HG02623 (cell line): ENCODE results near the gene KLHL1.
"Not testable (repeated sequence)": the region's sequence is repeated elsewhere in the genome, so short reads cannot be mapped to it uniquely, and the experiment has no call there.

Source experiments
- ATAC-seq: cut with Tn5 transposase; IDR thresholded peaks from one replicate; pipeline ENCODE4 v1.9.1; 2021; ENCODE audit warnings: moderate library complexity; ENCODE audit not compliant: unreplicated experiment

KLHL1 gene, protein sequence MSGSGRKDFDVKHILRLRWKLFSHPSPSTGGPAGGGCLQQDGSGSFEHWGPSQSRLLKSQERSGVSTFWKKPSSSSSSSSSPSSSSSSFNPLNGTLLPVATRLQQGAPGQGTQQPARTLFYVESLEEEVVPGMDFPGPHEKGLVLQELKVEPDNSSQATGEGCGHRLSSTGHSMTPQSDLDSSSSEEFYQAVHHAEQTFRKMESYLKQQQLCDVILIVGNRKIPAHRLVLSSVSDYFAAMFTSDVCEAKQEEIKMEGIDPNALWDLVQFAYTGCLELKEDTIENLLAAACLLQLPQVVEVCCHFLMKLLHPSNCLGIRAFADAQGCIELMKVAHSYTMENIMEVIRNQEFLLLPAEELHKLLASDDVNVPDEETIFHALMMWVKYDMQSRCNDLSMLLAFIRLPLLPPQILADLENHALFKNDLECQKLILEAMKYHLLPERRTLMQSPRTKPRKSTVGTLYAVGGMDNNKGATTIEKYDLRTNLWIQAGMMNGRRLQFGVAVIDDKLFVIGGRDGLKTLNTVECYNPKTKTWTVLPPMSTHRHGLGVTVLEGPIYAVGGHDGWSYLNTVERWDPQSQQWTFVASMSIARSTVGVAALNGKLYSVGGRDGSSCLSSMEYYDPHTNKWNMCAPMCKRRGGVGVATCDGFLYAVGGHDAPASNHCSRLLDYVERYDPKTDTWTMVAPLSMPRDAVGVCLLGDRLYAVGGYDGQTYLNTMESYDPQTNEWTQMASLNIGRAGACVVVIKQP

DNA sequence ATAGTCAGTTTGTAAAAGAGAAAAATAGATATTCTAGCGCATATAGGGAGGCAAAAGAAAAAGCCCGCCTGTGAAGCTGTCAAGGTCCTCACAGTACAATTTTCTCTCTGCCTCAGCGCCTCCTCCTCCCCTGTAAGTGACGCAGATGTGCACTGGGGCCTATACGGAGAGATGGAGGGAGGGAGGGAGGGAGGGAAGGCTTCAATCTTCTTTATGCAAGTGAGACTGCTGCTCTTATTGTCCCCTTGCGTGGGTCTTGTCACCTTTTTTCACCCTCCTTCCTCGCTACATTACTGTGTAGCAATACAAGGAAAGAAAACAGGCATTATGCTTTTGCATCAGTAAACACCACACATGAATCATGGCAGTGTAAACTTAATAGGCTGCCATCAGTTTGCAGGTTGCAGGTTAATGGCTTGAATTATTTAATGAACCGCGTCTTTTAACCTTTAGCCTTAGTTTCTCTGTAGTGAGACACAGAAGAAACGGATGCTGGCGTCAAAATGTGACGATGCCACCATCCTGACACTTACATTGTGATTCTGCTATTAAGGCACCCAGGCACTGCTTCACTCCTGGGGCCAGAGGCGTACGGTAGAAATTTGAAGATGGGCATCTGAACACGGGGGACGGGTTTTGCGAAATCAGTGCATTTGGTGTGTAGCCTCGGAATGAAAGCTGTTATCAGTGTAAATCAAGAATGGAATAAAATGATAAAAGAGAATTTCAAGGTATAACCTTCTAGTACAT lies at the start of gene KLHL1:
Gene KLHL1 (minus strand): TSS at position 97 of the 750 bp plus-strand sequence. CDS start 753 bp downstream, outside the sequence.
- ATAC-seq: no peak

DNA sequence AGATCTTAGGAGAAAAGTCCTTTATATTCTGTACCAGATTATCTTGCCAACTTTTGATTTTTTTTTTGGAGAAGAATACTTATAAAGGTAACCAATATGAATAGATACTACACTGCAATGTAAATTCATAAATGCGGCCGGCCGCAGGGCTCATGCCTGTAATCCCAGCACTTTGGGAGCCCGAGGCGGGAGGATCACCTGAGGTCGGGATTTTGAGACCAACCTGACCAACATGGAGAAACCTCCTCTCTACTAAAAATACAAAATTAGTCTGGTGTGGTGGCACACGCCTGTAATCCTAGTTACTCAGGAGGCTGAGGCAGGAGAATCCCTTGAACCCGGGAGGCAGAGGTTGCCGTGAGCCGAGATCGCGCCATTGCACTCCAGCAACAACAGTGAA lies 34.4 kb upstream of the KLHL1 start:
- ATAC-seq: not testable (repeated sequence)

DNA sequence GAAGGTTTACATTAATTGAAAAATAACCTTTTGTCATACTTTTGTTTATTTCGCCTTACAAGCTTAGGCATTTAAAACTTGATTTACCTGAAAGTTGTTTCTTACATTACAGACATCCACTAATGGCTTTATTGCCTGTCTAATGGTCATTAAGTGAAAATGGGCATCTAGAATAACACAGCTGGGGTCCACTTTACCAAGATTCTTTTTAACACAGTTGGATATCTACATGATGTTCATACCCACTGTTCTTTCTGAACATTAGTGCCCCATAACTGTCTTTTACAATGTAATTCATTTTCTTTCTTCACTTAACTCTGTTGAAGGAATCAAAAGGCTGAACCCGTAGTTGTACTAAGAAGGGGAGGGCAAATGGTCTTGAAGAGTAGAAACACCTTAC lies 19.8 kb upstream of the KLHL1 start:
- no peak for ATAC-seq

DNA sequence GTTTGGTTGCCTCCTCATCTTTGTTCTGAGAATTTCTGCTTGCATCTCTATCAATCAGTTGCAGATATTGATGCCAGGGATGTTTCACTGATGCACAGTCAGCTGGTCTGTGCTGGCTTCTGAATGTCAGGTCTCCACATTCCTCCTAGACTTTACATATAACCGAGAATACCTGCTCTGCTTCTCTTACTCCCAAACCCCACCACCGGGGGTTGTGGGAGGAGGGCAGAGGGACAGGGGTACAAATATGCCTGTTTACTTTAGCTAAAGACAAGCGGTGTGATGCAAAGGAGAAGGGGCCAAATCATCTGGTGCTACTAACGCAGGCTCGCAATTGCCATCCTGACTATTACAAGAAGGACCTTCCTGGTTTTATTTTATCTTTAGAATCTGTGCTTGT lies 17.4 kb upstream of the KLHL1 start:
- ATAC-seq: no peak

DNA sequence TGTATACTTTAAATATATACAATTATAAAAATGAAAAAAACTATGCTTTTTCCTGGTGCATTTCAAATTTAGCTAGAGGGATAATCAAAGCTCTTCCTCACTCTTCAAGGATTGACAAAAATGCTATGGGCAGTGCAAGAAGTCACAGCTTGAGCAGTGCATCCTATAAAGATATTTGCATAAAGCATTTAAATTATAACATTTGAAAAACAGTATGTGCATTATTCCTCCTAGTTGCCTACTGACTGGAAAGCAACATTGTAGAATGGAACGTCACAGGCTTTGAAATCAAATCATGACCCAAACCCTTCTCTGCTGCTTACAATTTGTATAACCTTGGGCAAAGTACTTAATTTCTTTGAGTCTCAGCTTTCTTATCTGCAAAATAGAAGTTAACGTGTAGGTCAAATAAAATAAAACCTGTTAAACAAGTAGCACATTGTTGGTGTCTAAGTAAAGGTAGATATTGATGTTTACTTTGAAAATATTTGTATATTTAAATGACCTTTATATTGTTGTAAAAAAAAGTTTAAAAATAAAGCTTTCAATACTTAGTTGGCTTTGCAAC lies 9.2 kb upstream of the KLHL1 start:
- ATAC-seq: no peak

DNA sequence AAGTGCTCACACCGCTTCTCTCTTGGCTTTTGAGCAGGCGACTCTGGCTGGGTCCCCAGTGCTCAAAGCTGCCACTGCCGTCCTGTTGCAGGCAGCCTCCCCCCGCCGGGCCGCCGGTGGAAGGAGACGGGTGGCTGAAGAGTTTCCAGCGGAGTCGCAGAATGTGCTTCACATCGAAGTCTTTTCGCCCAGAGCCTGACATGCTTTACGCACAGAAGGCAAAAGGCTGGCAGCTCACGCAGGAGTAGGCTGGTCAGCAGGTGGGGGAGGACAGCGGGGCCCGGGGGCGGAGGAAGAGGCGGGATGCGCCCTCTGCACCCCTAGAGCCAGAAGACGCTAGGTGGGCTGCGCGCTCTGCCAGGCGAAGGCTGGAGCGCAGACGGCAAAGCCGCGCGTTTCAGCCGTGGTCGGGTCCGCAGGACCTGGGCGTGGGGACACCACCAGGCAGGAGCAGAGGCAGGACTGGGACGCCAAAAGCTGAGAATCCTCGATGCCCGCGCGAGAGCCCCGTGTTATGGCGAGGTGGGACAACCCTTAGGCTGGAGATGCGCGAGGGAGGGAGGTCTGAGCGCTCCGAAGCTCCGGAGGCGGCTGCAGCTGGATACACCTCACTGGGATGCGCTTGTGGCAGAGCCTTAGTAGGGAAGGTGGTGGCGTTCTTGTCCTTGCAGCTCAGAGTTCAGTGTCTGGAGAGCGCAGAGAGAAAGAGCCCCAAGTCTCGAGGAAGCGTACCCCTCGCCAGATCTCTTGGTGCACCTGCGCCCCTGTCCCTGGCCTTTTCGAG lies 562 bp downstream of the KLHL1 start, which contains the start of gene ATXN8OS:
Gene ATXN8OS (plus strand): TSS at position 329 of the 784 bp plus-strand sequence.
- no peak for ATAC-seq

DNA sequence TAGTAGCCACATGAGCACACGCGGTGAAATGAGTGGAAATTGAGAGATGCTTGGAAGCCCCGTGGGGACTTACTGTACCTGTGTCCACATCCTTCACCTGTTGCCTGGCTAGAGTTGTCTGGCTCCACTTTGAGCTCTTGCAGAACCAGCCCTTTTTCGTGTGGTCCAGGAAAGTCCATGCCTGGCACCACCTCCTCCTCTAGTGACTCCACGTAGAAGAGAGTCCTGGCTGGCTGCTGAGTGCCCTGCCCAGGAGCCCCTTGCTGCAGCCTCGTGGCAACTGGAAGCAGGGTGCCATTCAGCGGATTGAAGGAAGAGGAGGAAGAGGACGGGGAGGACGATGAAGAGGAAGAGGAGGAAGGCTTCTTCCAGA lies 1.1 kb downstream of the KLHL1 start:
- no peak for ATAC-seq

DNA sequence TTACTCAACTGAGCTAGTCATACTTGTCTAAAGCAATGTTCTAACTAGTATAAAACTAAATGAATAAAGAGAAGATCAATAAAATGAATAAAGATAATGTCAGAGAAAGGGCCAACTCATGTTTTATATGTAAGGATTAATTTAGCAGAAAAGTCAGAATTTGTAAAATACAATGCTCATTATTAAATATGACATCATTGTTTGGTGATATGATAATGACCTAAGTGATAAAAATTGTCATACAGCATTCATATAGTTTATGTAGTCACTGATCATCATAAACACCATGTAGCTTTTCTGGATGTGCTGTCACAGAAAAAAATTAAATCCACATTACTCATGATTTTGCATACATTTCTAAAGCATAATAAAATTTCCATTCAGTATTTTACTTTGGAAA lies 3.8 kb downstream of the KLHL1 start:
- ATAC-seq: no peak

DNA sequence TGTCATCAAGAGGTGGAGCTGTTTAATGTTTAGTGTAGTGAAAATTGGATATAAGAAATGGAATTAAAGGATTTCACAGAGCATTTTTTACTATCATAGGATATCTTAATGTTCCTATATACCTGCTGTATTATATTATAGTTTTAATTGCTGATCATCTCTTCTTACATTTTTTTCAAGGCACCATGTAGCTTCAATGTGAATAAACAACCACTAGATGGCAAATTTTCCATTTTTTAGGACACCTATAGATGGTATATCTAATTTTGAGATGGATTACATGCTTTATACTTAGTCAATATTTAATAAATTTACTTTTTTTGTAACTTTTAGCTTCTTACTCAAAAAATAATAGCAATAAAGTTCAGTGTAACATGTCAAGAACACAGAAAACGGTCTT lies 9.6 kb downstream of the KLHL1 start:
- ATAC-seq: no peak

DNA sequence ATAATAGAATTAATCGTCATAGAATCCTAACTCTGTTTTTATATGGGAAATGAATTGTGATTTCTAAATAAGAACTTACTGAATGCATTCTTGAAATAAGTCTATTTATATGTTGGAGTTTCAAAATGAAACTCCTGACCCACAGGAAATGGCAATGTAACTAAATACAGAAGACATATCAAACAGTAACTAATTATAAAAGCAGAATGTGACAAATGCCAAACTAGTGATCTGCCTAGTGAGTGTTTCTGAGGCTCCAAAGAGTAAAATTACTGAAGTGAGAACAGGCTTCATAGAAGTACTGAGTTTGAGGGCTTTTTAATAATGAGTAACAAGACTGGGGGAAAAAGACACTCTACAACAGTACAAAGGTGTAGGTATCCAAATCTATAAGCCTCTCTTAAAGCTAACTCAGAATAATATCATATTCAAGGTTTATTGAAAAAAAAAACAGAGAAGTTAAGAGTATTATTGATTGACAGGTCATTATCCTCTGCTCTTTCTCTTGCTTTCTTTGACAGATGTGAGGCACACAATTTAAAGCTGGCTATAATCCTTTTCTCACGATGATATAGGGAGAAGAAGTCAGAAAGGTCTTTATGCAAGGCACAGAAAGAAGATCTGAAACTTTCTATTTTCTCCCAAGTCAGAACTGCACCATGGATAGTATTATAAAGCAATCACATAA lies 18.1 kb downstream of the KLHL1 start:
- ATAC-seq: peak; percentile 62

DNA sequence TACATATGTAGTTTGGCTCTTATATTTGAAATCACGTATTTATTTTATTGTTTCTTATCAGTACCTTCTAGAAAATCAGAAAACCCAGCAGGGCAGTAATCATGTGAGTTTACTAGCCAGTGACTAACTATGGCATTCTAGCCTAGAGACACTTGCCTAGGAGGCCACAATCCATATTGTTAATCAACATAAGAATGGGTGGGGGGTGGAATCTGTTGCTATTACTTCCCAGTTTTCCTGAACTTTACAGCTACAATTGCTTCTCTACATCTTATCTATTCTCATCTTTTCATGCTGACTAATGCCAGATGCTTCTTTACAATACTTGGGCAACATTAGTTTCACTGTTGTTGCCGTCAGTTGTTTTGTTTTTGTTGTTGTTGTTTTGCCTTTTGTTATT lies 19.3 kb downstream of the KLHL1 start:
- no peak for ATAC-seq

DNA sequence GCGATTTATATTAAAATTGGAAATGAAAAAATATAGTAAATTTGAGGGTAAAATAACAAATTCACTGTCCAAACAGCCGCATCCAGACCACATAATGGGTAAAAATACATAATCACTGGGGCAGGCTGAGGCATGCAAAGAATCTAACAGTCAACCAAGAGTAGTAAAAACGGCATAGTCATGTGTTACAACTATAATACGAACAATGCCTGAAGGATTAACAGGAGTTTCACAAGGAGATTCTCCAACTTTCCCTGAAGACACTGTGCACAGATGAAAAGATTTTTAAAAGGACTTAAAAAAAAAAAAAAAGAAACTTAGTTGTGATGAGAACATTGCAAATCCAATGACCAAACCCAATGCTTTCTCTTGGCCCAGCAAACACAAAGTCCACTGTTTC lies 21.0 kb downstream of the KLHL1 start:
- no peak for ATAC-seq

DNA sequence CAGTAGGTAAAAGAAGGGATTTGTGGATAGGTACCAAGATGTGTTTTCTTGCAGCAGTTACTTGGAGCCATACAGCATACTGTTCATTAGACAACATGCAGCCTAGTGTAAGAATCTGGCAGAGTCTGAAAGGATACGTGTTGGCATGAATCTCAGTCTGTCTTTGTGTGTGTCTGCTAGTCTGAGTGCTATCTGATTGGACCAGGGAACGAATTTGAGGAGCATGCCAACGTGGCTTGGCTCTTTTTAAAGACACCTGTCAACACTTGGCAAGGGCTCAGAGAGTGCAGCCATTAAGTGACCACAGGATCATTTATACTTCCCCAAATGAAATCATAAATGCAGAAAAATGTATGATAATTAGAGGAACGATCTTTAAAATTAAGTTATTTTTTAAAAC lies 28.2 kb downstream of the KLHL1 start:
- no peak for ATAC-seq

DNA sequence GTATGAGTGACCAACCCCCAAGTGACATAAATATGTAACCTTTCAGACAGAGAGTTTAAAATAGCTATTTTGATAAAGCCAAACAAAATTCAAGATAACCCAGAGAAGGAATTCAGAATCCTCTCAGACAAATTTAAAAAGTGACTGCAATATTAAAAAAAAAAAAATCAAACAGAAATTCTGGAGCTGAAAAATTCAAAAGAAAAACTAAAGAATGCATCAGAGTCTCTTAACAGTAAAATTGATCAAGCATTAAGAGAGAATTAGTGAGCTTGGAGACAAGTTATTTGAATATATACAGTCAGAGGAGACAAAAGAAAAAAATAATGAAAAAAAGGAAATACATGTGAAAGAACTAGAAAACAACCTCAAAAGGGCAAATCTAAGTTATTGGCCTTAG lies 53.7 kb downstream of the KLHL1 start:
- no peak for ATAC-seq

DNA sequence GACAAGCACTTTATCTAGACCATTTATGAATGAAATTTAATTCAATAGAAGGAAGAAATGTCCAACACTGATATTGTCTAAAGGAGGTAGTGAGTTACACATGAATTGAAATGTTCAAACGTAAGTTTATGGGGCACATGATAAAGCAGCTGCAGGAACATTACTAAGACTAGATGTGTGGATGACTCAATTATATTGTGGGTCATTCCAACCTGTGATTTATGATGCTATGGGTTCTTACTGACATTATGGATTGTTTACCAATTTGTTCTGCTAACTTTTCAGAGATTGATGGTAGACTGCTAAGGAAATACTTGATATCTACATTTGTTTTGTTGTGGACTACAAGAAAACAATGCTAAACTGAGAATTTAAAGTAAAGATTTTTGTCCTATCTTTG lies 56.7 kb downstream of the KLHL1 start:
- ATAC-seq: no peak

DNA sequence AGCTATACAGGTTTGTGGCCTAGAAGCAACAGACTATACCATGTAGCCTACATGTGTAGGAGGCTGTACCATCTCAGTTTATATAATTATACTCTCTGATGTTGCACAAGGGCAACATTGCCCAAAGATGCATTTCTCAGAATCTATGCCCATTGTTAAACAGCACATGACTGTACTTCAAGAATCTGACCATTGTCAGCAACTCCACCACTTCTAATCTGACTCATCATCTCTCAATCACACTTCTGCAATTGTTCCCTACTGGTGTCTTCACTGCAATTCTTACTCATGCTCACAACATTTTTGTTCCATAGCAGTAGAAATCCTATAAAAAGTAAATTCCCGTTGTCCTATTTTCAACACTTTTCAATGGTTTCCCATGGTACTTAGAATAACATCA lies 64.6 kb downstream of the KLHL1 start:
- peak; percentile 63 for ATAC-seq

DNA sequence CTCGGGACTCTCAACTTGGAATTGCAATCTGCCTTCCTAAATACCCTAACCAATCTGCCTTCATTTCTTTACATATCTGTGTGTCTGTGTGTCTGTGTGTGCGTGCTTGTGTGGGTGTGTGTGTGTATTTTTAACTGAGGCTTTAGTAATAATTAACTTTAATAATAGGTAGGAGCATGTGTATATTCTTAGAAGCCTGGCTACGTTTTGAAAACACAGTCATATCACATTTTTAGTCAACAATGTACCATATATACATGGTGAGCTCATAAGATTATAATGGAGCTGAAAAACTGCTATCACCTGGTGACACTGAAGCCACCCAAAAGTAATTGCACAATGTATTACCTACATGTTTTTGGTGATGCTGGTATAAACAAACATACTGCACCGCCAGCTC lies 66.1 kb downstream of the KLHL1 start:
- peak; percentile 53 for ATAC-seq

DNA sequence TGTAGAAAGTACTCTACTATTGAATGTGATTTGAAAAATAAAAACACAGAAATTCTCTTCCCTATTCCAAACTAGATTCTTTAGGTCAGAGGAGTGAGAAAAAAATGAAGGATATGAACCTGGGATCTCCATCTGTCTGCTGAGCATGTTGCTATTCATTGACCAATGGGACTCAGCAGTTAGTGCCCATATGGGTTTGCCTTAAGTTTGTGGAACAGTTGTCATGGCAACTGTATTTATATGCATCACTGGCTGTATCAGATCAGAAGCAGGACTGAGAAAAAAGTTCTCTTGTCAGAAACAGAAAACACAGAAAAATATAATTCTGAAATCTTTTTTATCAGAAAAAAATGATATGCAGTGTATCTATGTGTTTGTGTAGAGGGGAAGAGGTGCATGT lies 74.0 kb downstream of the KLHL1 start:
- no peak for ATAC-seq

DNA sequence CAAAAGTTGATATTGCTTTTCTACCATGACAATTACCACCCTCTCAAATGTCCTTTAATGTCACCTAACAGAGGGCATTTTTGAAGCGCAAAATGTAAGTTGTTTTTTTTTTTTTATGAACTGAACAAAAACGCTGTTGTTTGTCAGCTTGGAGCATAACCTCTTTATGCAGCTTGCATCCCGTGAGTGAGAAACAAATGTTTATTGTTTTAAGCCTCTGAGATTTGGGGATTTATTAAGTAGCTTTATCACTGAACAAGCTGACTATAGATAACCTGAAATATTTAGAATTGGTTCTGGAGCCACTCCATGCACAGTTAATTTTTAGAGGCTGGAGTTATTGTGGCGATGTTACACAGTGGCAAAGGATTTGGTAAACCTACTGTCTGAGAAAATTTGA lies 80.7 kb downstream of the KLHL1 start:
- ATAC-seq: no peak

DNA sequence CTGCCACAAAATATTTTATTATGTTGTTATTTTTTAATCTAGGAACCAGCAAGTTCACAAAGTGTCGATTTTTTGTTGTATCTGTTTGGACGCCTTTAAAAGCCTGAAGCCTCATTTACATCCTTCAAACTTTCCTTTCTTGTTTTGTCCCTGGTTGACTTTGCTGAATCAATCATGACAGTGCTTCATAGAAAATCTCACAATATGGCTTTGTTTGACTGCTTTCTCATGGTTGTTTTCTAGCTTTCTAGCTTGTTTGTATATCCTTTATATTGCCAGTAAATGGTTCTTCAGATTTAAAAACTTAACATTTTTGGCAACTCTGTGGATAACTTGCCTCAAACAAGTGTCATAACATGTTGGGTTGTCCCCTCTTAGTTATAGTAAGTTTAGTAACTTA lies 84.7 kb downstream of the KLHL1 start:
- ATAC-seq: no peak
